GM18519 (cell line): ENCODE results near the gene ANKRD53.

Experiments used
- ATAC-seq: cut with Tn5 transposase; IDR thresholded peaks from one replicate; pipeline ENCODE4 v1.9.1; 2021; ENCODE audit warnings: mild to moderate bottlenecking, moderate library complexity; ENCODE audit not compliant: unreplicated experiment, low FRiP score

ANKRD53 gene, protein sequence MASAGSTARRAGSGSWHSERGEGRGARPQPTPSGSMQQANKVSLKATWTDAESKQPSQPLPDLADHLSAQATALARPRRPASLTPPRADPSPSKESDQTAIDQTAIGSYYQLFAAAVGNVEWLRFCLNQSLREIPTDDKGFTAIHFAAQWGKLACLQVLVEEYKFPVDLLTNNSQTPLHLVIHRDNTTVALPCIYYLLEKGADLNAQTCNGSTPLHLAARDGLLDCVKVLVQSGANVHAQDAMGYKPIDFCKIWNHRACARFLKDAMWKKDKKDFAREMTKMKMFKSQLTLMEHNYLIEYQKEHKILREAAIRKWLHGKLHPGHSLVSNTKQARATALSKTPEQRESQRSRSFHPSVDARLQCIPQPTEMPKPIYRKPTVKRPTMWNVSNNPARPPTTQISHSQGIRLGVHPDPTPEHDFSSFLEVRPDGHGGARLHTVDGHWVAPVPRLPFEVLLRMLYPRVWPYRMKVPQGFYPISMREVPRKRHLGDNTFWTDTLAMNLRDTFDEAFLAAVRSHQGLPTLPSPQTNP

GRCh38 chr2:70978341-70979179 is at the start of gene ANKRD53:
Gene ANKRD53, plus strand, starts transcription at chr2:70978630. Its CDS starts 16 bp downstream, at chr2:70978646.
- no peak for ATAC-seq

DNA sequence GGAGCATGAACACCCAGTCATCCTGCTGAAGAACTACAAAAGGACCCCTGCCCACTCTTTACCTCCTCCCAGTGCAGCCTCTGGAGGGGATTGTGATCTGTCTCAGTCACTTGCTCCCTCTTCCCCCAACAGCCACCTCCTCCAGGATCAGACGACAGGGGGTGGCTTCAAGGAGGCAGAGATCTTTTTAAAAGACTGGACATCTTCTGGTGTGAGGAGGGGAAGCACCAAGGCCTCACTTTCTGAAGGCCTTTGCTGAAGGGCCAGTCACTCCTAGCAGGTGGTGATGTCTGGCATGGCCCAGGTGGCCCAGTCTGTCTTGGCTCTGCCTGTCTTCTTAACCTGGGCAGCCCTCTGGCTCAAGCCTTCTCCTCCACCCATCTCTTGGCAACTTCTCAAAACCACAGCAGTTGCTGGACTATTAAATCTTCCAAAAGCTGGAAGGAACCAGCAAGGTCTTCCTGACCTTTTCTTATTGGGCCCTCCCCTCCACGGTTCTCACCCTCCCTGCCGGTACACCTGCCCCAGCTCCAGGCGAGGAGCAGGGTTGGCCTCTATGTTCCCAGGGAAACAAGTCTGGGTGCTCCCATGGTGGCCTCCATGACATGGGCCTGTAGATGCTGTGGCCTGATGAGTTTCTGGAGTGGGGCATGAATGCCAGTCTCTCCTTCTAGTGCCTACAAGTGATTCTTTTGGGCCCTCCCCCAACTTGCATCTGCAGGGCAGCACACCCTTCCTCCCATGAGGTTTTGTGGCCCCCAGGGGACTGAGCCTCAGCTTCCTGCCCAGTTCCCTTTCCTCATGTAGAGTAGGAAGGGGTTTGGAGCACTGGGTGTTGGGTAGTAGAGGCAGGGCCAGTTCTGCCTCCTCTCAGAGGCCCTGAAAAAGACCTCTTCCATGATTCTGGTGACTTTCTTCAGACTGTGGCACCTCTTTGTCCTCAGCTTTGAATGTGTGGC is 47.8 kb upstream of the ANKRD53 start:
- ATAC-seq: no peak

DNA sequence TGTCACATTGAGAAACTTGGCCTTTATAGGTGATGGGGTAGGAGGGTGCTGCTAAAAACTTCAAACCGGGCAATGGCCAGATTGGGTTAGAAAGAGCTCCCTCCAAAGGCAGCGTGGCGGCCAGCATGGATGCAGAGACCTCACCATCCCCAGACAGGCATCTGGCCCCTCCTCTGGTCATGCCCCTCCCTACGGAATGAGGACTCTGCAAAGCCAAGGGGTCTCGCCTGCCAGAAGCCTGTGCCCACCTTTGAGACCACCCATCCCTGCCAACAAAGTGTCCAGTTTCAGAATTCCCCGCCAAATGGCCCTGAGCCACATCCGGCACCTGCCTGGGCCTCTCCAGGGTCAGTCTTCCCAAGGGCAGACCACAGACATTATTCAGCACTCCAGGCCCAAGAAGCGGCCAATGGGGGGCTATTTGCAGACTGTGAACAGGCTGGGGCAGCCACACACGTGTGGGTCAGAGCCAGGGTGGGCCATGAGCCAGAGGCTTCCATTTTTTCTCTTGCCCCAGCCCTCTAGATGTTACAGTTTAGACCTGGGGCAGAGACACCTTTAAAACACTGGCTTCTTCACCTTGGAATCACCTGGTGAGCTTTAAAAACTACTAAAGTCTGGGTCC is 46.9 kb upstream of the ANKRD53 start:
- no peak for ATAC-seq

DNA sequence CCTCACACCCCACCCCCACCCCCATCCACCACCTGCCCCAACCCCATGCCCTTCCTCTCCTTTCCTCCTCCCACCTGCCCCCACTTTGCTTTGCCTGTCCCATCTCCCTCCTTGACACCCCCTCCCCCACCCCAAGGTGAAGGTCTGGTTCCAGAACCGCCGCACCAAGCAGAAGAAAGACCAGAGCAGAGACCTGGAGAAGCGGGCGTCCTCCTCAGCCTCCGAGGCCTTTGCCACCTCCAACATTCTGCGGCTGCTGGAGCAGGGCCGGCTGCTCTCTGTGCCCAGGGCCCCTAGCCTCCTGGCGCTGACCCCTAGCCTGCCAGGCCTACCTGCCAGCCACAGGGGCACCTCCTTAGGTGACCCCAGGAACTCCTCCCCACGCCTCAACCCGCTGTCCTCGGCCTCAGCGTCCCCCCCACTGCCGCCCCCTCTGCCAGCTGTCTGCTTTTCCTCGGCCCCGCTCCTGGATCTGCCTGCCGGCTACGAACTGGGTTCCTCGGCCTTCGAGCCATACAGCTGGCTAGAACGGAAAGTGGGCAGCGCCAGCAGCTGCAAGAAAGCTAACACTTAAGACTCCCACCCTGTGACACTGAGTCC is 45.7 kb upstream of the ANKRD53 start:
- ATAC-seq: no peak

DNA sequence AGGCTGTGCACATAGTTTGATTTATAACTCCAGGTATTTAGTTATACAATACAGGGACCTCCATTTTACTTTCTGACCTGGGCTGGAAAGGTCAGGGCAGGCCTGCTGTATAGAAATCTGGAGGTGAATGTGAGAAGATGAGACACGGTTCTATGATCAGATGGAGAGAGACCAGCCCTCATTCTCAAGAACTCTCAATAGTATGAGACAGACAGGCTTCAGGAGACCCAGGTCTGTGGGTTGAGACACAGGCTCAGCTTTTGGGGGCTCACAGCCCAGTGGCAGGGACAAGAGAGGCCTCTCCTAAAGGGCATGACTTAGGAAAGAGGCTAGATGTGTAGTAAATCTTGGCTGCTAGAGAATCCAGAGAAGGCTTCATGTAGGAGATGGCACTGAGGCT is 43.4 kb upstream of the ANKRD53 start:
- ATAC-seq: no peak

- ATAC-seq: no peak
Measured at GRCh38 chr2:70935468-70936164, 42.8 kb upstream of the ANKRD53 start, which contains the start of gene ATP6V1B1. Gene ATP6V1B1, plus strand, starts transcription at chr2:70935900. Its CDS starts 55 bp downstream, at chr2:70935955.

GRCh38 chr2:70936165-70936978 is 42.1 kb upstream of the ANKRD53 start:
- no peak for ATAC-seq

- ATAC-seq: no peak
Measured at GRCh38 chr2:70936979-70937811, 41.2 kb upstream of the ANKRD53 start.

DNA sequence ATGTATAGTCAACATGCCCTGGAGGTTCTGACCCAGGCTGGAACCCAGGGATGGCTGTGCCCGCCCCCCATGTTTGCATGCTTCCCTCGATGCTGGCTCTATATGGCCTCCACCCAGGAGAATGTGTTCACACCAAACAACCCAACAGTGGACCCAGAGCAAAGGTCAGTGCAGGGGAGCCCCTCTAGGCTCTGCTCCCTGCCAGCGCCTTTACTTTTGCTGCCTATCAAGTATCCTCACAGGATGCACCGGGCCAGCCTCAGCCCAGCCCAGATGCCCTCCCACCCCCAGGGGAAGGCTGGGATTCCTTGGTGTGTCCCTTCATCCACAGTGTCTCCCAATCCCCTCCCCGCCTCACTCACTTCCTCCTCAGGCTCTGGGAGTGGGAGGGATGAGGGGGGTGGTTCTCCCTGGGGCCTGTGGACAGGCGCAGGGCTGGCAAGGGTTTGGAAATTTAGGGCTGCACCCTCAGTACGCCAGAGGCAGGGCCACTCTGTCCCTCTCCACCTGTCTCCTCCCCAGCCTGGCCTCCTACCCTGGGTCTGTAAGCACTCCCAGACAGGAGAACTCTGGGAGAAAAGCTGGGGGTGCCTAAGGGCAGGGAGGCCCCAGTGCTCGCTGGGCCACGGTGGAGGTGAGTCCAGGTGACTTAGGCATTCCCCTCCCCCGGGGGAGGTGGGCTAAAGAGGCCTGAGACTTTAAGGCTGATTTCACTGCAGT is 40.4 kb upstream of the ANKRD53 start:
- no peak for ATAC-seq

DNA sequence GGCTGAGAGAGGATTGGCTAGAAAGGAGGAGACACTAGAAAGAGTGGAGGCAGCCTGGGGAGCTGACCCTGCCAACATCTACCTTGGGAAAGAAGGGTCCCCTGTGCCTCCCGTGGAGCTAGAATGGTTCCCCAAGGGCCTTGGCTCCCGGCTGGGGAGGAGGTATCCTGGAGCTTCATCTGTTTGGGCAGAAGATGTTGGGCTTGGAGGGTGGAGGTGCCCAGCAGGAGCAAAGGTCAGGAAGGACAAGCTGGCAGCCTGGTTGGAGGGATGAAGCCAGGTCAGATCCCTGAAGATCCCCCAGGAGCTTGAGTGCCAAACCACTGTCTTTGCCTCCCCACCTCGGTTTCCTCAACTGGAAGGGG is 39.9 kb upstream of the ANKRD53 start:
- ATAC-seq: no peak

DNA sequence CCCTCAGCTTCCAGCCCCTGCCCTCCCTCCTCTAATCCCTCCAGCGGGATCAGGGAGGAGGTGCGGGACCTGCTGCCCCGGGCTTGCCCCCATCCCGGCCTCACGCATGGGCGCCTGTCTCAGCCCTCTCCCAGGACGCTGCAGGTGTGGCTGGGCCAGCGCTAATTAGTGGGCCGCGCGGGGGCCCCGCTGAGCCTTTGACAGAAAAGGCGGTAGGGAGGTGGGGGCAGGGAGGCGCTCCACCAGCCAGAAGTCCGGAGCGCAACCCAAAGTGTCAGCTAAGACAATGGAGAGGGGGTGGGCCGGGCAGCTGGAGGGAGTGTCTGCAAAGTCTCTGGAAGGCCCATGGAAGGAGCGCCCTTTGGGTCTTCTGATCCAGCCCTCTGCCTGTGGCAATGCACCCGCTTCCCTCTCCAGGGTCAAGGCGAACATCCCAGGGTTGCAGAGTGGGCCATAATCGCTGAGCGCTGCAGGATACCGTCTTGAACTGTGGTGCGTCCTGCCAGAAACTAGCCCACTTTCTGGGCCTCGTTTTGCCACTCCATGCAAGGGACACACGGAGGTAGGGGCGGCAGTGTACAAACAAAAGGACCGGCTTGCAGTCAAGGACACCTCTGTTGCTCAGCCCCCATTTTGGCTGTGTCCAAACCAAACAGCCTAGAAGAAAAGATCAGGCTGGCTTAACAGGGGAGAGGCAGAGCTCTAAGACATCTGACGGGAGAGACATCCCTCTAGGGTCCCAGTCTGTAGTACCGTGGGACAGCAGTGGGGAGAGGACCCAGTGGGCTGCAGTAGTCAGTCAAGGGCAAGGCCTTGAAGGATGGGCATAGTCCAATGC is 39.2 kb upstream of the ANKRD53 start:
- no peak for ATAC-seq

GRCh38 chr2:70939839-70940580 is 38.4 kb upstream of the ANKRD53 start:
- ATAC-seq: no peak

DNA sequence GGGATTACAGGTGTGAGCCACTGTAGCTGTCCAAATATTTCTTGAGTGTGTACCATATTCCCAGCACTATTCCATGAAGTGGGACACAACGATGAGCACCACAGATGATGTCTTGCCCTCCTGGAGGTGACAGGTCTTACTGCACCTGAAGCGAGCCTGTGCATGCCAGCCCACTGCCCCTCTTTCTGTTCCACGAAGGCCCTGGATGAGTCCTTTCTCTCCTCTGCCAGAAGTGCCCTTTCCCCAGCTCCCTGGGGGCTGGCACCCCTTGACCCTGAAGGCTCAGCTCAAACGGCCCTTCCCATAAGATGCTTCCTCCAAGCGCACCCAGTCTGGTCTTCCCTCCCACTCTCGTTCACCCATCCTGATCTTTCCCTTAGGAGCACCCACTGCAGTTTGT is 37.2 kb upstream of the ANKRD53 start:
- ATAC-seq: no peak

DNA sequence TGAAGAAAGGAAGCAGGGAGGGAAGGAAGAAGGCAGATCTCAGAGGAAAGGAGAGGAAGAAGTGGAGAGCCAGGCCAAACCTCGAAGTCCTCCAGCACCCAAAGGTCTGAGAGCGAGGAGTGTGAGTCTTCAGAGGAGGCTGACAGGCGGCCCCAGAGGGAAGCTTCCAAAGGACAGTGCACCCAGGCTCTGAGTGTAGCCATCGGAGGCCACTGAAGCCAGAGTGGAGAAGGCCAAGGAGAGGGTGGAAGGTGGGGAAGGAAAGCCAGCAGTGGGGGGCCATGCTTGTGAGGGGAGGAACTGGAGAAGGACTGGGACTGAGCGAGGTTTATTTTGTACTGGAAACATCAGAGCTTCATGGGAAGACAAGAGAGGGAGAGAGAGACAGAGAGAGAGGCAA is 36.7 kb upstream of the ANKRD53 start:
- ATAC-seq: no peak
